ENCODE data around the gene ZNF626. TPM values are rescaled to one million over a fixed set of nuclear protein-coding genes. Genes with fewer than 3 reads are reported as not detected.
A peak's percentile ranks its signal among the peaks of the same experiment; 100 is the strongest.
"Not testable (repeated sequence)": the region's sequence is repeated elsewhere in the genome, so short reads cannot be mapped to it uniquely, and the experiment has no call there.

Gene ZNF626
- total RNA-seq, 6 donors from 2014 or later, result 5.2 to 11.5 (median 8.6) TPM

GRCh38 chr19:20662421-20663105, 1.2 kb upstream of the ZNF626 start:
- ATAC-seq (ENCODE audit: low FRiP score in 2 of 2) (no peak), DNase-seq (peak in 1 of 2 donors; percentile 38)
- Histone ChIP-seq H3K27me3 (no peaks in the 10 kb centered on the region), H3K4me3 (no peak overlapping the region), H3K36me3 (peaks cover 0 to 11% (median 0%) of the 10 kb centered on the region in 4 donors), H3K9me3 (peaks cover 0 to 14% (median 8%) of the 10 kb centered on the region in 4 donors), H3K27ac (no peak overlapping the region), H3K4me1 (peaks cover 8 to 22% (median 16%) of the 10 kb centered on the region in 4 donors)
- TF ChIP-seq CTCF (IDR thresholded peaks at IDR 0.05), result no peak
- TF ChIP-seq POLR2AphosphoS5 (IDR thresholded peaks at IDR 0.05), result no peak
- no peak for TF ChIP-seq POLR2A (IDR thresholded peaks at IDR 0.05)
- TF ChIP-seq EP300 (IDR thresholded peaks at IDR 0.05), result no peak
- 86 to 93% methylated on average over 7 of the region's 7 CpGs for WGBS, 2 donors

- ATAC-seq (ENCODE audit: low FRiP score in 2 of 2), result no peak
These were observed 764 bp downstream of the ZNF626 start for GRCh38 chr19:20660473-20661140.

GRCh38 chr19:20640545-20640944, 20.8 kb downstream of the ZNF626 start:
- WGBS, 2 donors, result 95 to 98% methylated on average over 2 of the region's 2 CpGs
- Histone ChIP-seq H3K36me3 (peaks cover 0 to 79% (median 42%) of the 10 kb centered on the region in 4 donors), H3K4me3 (no peak overlapping the region), H3K4me1 (no peaks in the 10 kb centered on the region), H3K9me3 (peaks cover 35 to 68% (median 52%) of the 10 kb centered on the region in 4 donors), H3K27ac (no peak overlapping the region), H3K27me3 (no peaks in the 10 kb centered on the region)
- TF ChIP-seq EP300 (IDR thresholded peaks at IDR 0.05) (no peak), POLR2AphosphoS5 (IDR thresholded peaks at IDR 0.05) (no peak), POLR2A (IDR thresholded peaks at IDR 0.05) (no peak), CTCF (IDR thresholded peaks at IDR 0.05) (no peak)
- DNase-seq (no peak), ATAC-seq (ENCODE audit: low FRiP score in 2 of 2) (no peak)

More at GRCh38 chr19:20660473-20661140, 764 bp downstream of the ZNF626 start:
- peak overlapping the region; percentile 38 to 84 (median 70) for H3K4me3 ChIP-seq
- no peak for DNase-seq
- H3K9me3 ChIP-seq, result peaks cover 0 to 29% (median 20%) of the 10 kb centered on the region in 4 donors
- H3K4me1 ChIP-seq, result peaks cover 8 to 30% (median 16%) of the 10 kb centered on the region in 4 donors
- H3K36me3 ChIP-seq, result peaks cover 0 to 22% (median 6%) of the 10 kb centered on the region in 4 donors
- peak overlapping the region; percentile 83 to 90 (median 86) for H3K27ac ChIP-seq
- TF ChIP-seq EP300 (IDR thresholded peaks at IDR 0.05) (no peak), POLR2AphosphoS5 (IDR thresholded peaks at IDR 0.05) (no peak), POLR2A (IDR thresholded peaks at IDR 0.05) (no peak), CTCF (IDR thresholded peaks at IDR 0.05) (no peak)
- WGBS, 2 donors, result 33 to 52% methylated on average over 27 to 29 of the region's 29 CpGs
- no peaks in the 10 kb centered on the region for H3K27me3 ChIP-seq

- peaks cover 40 to 73% (median 56%) of the 10 kb centered on the region in 4 donors for H3K9me3 ChIP-seq
These were observed 21.3 kb downstream of the ZNF626 start for GRCh38 chr19:20640023-20640422.

GRCh38 chr19:20624560-20624959, 36.8 kb downstream of the ZNF626 start:
- H3K36me3 ChIP-seq; H3K4me1 ChIP-seq; DNase-seq; ATAC-seq (ENCODE audit: low FRiP score in 2 of 2); H3K27ac ChIP-seq; H3K4me3 ChIP-seq; H3K27me3 ChIP-seq: not testable (repeated sequence)
- H3K9me3 ChIP-seq, result peaks cover 65 to 91% (median 76%) of the 10 kb centered on the region in 4 donors
- WGBS, 2 donors, result 84 to 93% methylated on average over 2 of the region's 2 CpGs

More at GRCh38 chr19:20640023-20640422, 21.3 kb downstream of the ZNF626 start:
- WGBS, 2 donors, result 95 to 97% methylated on average over 2 of the region's 2 CpGs
- Histone ChIP-seq H3K4me3 (no peak overlapping the region), H3K36me3 (peaks cover 0 to 80% (median 47%) of the 10 kb centered on the region in 4 donors), H3K27me3 (no peaks in the 10 kb centered on the region), H3K27ac (no peak overlapping the region), H3K4me1 (no peaks in the 10 kb centered on the region)
- TF ChIP-seq POLR2AphosphoS5 (IDR thresholded peaks at IDR 0.05), result no peak
- DNase-seq, result no peak
- ATAC-seq (ENCODE audit: low FRiP score in 2 of 2), result no peak
